ENCODE results near the gene NDST1.
A peak's percentile ranks its signal among the peaks of the same experiment; 100 is the strongest.

The NDST1 gene

GRCh38 chr5:150573867-150574817 is 66.2 kb downstream of the NDST1 start:
- DNase-seq: no peak

- DNase-seq: no peak
Measured at GRCh38 chr5:150574818-150575547, 67.1 kb downstream of the NDST1 start.

DNA sequence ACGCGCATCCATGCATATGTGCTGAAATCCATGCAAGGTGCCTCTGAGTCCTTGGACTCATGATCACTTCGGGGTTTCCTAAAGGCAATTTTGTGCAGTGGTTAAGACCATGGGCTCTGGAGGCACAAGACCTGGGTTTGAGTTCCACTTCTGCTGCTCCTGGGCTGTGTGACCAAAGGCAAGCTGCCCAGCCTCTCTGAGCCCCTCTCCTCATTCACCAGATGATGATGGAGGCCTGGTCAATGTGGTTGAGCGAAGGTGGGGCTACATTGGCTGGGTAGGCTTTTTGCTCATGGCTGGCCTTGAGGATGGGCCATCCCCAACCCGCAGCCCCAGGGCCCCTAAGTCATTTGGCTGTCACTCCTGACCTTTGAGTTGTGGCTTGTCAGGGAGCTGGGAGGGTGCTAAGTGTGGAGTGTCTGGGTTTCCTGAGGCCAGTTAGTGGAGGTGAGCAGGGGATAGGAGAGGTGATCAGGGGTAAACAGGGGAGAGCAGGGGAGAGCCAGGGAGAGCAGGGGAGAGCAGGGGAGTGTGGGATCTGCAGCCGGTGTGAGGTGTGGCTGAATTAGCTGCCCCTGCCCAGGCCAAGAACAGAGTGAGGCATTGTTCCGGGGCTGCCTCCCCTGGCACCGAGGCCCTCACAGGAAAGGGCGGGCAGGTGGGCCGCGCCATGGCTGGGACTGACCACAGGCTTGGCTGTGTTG is 68.0 kb downstream of the NDST1 start:
- no peak for DNase-seq

GRCh38 chr5:150576449-150576949 is 68.6 kb downstream of the NDST1 start:
- DNase-seq: no peak

DNA sequence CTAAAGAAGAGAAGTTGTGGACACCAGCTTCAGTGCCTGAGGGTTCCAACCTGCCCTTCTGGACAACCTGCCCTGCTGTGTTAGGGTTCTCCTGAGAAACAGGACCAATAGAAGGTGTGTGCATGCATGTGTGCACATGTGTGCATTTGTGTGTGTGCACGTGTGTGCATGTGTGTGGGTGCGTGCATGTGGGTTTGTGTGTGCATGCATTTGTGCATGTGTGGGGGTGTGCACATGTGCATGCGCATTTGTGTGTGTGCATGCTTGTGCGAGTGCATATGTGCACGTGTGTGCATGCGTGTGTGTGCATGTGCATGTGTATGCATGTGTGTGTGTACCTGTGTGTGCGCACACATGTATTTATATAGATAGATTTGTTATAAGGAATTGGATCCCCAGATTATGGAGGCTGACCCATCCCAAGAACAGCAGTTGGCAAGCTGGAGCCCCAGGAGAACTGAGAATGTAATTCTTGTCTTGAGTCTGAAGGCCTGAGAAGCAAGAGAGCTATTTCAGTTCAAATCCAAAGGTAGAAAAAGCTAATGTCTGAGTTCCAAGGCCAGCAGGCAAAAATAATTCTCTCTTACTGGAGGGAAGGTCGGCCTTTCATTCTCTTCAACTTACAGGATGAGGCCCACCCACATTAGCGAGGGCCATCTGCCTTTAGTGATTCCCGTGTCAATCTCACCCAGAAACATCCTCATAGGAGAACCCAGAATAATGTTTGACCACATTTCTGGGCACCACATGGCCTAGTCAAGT is 69.6 kb downstream of the NDST1 start:
- DNase-seq: no peak

DNA sequence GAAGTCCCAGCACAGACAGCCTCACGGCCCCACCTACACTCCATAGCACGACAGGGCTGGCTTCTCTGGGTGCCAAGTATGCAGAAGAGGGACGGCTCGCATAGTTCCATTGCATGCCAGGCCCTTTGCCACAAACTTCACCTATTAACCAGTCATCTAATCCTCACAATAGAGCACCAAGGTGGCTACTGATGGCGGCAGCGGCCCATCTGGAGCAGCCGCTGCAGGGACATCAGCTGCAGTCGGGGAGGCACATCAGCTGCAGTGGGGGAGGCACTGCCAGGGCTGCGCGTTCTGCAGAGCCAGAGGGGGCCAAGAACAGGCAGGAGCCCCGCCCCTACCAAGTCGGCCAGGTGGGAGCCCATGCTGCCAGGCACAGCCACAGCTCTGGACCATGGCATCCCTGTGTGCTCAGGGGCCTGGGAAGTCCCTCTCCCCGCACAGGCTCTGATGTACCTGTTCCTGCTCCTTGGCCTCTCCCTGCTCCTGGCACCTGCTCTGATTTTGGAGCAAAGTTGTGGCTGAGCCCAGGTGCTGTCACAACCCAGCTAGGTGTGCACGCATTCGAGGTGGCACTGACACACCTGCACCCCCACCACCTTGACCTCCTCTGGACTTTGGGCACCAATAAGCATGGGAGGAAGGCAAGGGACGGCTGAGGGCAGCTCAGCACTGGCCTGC is 71.0 kb downstream of the NDST1 start:
- no peak for DNase-seq

DNA sequence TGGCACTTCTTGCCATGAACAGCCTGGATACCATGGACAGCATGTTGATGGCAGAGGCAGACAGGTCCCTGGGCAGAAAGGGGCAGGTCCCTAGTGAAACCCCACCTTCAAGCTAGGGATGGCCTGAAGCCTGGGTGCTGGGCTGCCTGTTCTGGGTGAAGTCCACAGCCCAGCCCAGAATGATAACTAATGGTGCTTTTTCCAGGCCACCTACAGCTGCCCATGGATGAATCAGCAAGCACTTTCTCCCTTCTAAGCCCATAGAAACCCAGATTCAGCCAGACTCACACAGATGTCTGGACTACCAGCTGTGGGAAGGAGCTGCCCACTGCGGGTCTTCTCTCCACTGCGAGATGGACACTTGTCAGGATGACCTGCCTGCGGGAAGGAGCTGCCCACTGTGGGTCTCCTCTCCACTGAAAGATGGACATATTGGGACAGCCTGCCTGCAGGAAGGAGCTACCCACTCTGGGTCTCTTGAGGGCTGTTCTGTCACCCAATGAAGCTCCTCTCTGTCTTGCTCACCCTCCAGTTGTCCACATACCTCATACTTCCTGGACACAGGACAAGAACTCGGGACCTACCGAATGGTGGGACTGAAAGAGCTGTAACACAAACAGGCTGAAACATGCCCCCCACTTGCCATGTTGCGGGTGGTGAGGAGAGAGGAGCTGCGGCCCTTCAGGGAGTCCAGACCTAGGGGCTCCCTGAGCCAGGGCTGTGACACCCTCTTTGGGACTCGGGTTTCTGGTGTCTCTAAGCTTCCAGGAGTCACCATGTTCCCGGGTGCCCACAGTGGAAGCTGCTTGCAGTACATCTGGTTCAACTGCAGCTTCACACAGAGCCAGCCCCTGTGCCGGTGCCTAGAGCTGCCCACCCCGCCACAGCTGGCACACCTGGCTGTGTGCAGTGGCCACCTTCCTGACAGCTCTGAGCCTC is 71.8 kb downstream of the NDST1 start:
- no peak for DNase-seq

DNA sequence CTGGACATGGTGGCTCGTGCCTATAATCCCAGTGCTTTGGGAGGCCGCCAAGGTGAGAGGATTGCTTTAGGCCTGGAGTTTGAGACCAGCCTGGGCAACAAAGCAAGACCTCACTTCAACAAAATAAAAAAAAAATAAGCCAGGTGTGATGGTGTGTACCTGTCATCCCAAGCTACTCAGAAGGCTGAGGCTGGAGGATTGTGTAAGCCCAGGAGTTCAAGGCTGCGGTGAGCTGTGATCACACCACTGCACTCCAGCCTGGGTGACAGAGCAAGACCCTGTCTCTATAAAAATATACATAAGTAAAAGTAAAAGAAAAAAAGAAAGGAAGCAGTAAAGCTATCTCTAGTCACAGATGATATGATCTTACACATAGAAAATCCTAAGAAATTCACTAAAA is 73.0 kb downstream of the NDST1 start:
- DNase-seq: no peak

DNA sequence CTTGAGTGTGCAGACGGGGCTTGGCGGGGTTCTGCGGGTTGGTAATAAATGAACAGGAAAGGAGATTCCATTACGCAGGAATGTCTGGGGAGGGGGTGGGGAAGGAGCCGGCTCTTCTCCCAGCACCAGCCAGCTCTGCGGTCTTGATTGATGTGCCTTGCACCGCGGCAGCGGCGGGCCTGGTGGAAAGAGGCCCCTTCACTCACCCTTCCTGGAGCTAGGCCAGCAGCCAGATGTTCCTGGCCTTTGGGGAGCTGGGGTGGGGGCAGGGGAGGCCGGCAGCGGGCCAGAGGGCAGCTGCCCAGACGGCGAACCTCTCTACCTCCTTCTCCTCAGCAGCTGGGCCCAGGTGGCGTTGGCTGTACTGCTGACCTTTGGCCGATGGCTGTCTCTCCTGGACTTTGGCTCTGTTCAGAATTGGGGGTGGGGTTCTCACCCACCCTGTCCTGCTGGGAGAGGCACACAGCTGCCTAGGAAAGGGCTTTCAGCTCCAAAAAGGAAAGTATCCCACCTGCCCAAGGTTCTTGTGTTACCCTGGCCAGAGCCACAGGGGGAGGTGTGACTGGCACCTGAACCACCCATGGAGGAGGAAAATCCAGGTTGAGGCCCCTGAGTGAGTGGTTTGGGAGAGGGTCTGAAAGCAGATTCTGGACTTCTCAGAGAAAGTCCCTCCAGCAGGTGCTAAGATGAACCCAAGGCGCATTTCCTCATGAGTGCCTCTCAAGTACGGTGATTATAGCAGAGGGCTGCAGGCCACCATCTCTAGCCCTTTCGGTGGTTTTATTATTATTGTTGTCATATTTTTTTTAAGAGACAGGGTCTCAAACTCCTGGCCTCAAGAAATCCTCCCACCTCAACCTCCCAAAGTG is 74.5 kb downstream of the NDST1 start:
- DNase-seq: peak; percentile 33

- DNase-seq: no peak
Measured at GRCh38 chr5:150583541-150584225, 75.8 kb downstream of the NDST1 start.

- no peak for DNase-seq
Measured at GRCh38 chr5:150584556-150585335, 76.8 kb downstream of the NDST1 start.

- no peak for DNase-seq
Measured at GRCh38 chr5:150585781-150586341, 77.9 kb downstream of the NDST1 start.

GRCh38 chr5:150587016-150587415 is 79.1 kb downstream of the NDST1 start:
- no peak for DNase-seq

DNA sequence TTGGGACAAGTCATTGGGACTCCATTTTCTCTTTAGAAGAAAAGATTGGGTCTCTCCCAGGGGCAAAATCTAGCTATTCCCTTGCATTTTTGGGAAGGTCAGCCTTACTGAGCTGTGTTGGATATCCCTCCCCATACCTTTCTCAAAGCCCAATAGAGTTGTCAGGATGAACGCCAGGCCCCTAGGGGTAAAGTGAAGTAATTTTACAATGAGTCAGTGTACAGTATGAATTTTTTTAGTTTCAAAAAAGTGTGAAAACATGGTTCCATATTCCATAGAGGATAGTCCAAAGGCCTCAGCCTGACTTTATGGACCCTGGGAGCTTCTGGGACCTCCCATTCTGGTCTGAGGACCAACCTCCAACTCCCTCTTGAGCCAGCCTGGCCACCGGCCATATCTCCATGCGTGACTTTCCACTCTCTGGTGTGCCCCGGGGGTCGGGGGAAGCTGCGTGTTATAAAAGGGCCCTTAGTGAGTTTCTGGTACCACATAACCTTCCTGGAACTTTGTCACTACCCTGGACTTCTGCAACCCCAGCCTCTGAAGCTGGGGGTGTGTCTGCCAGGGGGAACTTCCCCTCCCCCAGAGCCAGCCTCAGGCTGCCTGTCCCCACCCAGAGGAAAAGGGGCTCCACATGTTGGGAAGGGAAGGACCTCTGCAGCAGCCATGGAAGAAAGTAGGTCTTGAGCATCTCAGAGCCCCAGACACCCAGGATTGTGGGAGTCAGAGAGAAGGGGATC is 80.1 kb downstream of the NDST1 start:
- no peak for DNase-seq

- no peak for DNase-seq
Measured at GRCh38 chr5:150588596-150588890, 80.6 kb downstream of the NDST1 start.

- DNase-seq: no peak
Measured at GRCh38 chr5:150589862-150590601, 82.1 kb downstream of the NDST1 start.

Measured in DMS79 treated with DMSO at 0.1 percent for 48 hours (cell line).